ENCODE measurements around the gene MBL2.
A peak's percentile ranks its signal among the peaks of the same experiment; 100 is the strongest.

- no peak for TF ChIP-seq POLR2A (IDR thresholded peaks at IDR 0.05)
- TF ChIP-seq CTCF (IDR thresholded peaks at IDR 0.05), result peak in 3 of 7 experiments; percentile 16 to 34 (median 21)
Observed at GRCh38 chr10:52818019-52818418, 45.4 kb upstream of the MBL2 start.
